HG03354 (cell line): ENCODE results near the gene DENND4B.
"Not testable (repeated sequence)": the region's sequence is repeated elsewhere in the genome, so short reads cannot be mapped to it uniquely, and the experiment has no call there.

Experiments used
- ATAC-seq: cut with Tn5 transposase; IDR thresholded peaks from one replicate; pipeline ENCODE4 v1.9.1; 2021; ENCODE audit warnings: mild to moderate bottlenecking; ENCODE audit not compliant: unreplicated experiment, poor library complexity, severe bottlenecking

DENND4B gene, protein sequence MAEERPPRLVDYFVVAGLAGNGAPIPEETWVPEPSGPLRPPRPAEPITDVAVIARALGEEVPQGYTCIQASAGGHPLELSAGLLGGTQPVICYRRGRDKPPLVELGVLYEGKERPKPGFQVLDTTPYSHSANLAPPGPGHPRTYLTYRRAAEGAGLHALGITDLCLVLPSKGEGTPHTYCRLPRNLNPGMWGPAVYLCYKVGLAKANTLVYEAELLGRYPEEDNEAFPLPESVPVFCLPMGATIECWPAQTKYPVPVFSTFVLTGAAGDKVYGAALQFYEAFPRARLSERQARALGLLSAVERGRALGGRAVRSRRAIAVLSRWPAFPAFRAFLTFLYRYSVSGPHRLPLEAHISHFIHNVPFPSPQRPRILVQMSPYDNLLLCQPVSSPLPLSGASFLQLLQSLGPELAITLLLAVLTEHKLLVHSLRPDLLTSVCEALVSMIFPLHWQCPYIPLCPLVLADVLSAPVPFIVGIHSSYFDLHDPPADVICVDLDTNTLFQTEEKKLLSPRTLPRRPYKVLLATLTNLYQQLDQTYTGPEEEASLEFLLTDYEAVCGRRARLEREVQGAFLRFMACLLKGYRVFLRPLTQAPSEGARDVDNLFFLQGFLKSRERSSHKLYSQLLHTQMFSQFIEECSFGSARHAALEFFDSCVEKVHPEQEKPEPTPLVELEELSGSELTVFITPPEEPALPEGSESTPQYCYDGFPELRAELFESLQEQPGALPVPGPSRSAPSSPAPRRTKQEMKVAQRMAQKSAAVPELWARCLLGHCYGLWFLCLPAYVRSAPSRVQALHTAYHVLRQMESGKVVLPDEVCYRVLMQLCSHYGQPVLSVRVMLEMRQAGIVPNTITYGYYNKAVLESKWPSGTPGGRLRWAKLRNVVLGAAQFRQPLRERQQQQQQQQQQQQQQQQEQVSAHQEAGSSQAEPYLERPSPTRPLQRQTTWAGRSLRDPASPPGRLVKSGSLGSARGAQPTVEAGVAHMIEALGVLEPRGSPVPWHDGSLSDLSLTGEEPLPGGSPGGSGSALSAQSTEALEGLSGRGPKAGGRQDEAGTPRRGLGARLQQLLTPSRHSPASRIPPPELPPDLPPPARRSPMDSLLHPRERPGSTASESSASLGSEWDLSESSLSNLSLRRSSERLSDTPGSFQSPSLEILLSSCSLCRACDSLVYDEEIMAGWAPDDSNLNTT (N-terminal part only)

DNA sequence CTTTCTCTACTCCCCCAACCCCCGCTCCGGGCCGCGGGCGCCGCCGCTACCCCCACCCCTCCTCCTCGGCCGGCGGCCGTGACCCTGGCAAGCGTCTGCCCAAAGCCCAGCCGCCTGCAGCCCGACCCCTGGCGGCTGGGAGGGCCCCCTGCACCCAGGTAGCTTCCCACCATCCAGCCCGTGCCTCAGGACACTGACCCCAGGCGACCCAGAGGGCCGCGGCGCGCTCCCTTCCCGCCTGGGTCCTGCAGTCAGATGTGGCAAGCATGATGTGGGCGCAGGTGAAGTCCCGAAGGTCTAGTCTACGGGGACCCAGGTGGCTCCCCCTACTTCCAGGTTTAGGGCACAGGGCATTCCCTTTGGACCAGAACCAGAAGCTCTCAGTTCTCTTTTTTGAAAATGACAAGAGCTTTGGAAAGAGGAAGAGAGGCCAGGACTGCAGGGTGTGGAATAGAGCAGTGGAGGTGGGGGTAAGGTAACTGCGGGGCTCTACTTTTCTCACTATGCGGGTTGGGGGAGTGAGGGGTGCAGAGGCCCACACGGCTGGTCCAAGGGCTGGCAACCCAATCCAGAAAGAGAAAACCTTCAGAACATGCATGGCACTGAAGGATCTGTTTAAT lies at the start of gene DENND4B:
TSS of gene DENND4B (minus strand) at position 97 of the 620 bp plus-strand sequence. CDS start 2,344 bp downstream, outside the sequence.
- ATAC-seq: peak; percentile 68

DNA sequence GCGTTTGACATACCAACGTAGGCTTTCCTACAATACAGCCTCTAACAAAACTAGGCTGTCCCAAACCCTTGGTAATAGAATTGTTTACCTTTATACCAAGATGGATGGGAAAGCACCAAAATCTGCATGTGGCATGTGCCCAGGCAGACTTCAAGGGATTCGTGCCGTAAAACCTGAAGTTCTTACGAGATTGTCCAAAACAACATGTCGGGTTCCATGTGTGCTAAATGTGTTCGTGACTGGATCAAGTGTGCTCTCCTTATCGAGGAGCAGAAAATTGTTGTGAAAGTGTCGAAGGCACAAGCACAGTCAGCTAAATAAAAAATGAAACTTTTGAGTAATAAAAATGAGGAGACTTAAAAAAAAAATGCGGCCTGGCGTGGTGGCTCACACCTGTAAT lies 49.1 kb upstream of the DENND4B start:
- no peak for ATAC-seq

DNA sequence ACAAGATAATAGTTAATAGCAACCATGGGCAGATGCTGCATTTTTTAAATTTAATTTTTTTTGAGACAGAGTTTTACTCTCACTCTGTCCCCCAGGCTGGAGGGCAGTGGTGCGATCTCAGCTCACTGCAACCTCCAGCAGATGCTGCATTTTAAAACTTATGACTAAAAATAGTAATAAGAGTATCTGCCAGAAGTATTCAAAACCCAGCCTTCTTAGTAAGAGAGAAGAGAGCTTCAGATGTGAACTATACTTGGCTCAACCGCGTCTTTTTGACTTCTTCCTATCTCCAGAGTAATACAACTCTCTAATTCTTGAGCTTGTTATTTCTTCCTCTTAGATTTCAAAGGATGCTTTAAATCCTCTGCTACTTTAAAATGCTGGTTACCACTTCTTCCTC lies 48.7 kb upstream of the DENND4B start:
- ATAC-seq: no peak

DNA sequence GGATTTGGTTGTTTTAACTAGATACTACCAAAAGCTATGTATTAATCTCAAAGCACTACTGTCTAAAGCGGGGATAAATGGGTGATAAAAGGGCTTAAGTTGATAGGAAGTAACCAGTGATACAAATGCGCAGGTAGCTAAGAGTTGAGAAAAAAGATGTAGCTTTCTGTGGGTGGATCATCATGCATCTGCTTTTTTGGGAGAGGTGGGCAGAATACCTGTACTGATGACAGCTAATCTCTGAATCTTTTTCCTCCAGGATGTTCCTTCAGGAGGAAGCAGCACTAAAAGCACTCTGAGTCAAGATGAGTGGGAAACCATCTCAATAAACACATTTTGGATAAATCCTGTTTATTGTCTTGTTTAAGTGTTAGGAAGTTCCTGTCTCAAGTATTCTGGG lies 45.3 kb upstream of the DENND4B start:
- ATAC-seq: no peak

DNA sequence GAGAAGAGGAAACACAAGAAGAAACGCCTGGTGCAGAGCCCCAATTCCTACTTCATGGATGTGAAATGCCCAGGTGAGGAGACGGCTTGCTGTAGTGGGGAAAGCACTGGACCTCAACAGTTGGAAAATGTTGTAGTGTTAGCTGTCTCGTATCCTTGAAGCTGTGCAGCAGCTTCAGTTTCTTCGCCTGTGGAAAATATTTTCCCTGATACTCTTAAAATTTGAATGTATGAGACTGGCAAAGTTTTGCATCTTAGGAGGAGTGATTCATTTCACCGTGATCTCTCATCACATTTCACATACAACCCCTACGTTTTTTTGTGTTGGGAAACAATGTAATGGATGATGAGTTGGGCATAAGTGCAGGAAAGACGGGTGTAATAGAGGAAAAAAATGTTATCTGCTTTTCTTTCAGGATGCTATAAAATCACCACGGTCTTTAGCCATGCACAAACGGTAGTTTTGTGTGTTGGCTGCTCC lies 44.7 kb upstream of the DENND4B start:
- ATAC-seq: no peak

DNA sequence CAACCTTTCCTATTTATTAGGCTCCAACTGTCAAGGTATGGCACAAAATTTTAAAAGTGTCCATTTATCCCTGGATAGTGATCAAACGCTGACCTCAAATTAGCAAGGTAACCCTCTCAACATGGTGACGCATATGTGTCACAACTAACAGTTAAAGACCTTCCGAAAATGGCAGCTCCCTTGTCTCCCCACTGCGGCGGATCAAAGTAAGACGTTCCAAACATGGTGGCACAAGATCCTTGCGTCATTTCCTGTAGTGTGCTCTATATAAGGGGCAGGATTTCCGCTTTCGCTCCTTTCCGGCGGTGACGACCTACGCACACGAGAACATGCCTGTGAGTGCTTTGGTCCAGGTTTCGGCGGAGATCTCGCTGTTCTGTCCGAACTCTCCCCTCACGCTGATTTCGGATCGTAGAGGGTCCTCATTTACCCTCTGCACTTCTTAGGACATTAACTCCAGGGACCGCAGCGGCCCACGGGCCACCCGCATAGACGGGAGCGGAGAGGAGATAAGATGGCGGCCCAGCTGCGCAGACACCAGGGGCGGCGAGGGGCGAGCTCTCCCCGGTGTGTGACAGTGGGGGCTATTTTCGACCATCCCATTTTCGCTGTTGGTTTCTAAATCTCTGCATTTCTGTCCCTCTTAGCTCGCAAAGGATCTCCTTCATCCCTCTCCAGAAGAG lies 44.1 kb upstream of the DENND4B start, which contains the start of gene RPS27:
TSS of gene RPS27 (plus strand) at position 295 of the 683 bp plus-strand sequence. CDS start at position 330, 35 bp downstream.
- ATAC-seq: peak; percentile 79

DNA sequence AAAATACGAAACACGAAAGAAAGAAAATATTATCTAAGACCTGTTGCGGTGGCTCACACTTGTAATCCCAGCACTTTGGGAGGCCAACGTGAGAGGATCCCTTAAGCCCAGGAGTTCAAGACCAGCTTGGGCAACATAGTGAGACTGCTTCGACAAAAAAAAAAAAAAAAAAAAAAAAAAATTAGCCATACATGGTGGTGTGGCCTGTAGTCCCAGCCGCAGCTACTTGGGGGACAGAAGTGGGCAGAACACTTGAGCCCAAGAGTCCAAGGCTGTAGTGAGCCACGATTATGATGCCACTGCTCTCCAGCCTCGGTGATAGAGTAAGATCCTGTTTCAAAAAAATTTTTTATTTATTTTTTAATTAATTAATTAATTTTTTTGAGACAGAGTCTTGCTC lies 41.1 kb upstream of the DENND4B start:
- ATAC-seq: no peak

DNA sequence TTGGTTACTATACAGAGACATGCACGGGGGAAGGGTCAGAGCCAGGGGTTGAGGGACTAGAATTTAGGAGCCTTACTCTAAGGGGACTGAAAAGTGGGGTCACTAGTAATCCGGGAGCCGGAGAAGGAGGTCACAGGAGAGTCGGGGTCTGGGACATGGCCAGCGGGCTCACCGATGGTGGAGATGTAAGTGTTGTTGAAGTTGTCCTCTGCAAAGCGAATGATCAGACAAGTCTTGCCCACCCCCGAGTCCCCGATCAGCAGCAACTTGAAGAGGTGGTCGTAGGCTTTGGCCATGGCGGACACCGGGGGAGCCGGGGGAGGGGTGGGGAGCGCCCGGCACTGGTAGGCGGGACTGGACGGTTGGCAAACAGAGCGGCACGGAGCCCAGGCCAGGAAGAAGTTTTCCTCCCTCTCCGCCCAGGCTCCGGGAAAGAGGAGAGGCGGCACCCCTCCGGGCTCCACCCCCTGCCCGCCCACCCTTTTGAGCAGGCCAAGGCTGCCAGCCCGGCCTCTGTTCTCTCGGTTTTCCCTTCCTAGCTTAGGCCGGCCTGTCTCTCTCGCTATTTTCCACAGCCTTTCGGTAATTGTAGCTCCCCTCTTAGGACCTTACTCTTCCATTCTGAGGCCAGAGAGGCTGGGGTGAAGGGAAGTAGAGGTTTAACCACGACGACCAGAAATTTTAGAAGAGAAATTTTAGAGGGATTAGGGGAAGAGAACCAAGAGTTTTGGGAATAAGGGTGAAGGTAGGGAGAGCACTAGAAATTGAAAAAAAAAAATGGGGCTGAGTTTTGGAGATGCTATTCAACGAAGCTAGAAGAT lies 39.6 kb upstream of the DENND4B start, which contains the start of gene RAB13:
TSS of gene RAB13 (minus strand) at position 399 of the 821 bp plus-strand sequence. CDS start at position 296, 103 bp downstream.
- no peak for ATAC-seq

DNA sequence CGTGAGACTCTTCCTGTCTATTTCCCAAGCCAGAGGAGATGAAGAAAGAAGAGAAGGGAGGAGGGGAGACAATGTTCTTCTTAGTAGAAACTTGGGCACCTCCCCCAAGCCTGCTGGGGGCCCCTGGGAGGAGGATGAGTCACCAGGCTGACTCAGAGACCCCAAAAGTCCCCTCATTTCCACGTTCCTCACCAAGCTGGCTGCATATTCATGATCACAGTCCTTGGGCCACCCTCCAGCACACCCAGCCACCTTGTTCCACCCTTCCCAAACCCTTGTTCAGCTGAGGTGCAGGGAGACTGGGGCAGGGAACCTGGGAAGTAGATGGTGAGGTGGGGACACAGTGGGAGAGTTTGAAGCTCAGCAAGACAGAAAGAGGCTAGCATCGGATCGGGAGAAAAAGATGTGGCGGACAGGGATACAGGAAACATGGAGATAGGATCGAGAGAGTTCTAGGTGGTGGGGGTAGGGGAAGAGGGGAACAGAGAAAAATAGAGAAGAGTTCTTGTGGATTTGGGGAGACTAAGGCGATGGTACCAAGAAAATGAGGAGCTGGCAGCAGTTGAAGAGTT lies 38.9 kb upstream of the DENND4B start:
- no peak for ATAC-seq

DNA sequence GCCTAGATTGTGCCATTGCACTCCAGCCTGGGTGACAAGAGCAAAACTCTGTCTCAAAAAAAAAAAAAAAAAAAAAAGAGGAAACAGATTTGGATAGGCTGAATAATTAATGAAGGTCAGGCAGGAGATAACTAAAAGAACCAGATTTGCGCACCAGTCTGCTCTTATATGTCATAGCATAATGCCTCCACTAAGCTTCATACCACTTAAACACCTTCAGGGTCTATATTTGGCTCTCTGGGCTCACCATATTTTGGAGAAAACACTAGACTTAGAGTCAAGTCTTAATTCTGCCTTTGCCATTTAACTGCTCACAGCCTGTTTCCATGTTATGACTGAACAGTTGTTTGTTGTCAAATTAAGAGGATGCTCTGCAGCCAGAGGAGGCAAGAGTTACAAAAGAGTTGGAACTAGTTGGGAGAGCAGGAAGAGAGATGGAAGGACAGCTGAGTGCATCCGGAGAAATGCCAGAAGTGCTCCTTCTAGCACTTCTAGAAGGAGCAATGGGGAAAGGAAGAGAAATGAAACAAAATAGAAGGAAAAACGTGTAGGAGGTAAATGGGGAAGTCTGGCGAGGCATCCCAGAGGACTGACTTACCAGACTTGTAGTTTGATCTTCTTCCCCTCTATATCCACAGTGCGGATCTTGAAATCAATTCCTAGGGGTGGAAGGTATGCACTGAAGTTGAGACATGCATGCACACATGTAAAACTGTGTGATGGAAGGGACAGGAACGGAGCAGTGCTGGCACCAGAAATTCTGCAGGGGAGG lies 37.8 kb upstream of the DENND4B start:
- no peak for ATAC-seq

DNA sequence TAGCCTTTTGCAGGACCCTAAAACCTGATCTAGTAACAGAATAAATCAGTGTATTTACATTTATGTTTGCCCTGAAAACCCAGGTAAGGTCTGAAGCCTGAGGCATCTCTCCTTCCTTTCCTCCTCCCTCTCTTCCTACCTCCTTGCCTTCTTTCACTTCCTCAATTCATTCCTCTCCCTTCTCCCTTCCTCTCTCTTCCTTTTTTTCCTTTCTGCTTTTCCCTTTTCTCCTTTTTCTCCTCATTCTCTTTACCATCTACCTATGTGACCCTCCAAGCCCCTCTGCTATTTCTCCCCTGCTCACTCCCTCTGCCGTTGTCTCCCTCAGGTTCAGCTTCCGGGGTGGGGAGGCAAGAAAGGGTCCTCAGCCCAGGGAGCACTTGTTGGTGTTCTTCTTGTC lies 35.2 kb upstream of the DENND4B start:
- ATAC-seq: not testable (repeated sequence)

DNA sequence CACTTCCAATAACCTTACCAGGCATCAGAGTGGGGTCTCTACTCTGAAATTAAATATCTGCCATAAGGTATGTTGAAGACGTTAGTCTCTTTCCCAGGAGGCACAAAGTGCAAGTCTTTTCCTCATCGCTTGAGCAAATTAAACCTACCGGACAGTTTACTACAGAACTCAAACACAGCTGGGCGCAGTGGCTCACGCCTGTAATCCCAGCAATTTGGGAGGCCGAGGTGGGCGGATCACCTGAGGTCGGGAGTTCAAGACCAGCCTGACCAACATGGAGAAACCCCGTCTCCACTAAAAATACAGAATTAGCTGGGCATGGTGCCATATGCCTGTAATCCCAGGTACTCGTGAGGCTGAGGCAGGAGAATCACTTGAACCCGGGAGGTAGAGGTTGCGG lies 32.6 kb upstream of the DENND4B start:
- ATAC-seq: not testable (repeated sequence)

DNA sequence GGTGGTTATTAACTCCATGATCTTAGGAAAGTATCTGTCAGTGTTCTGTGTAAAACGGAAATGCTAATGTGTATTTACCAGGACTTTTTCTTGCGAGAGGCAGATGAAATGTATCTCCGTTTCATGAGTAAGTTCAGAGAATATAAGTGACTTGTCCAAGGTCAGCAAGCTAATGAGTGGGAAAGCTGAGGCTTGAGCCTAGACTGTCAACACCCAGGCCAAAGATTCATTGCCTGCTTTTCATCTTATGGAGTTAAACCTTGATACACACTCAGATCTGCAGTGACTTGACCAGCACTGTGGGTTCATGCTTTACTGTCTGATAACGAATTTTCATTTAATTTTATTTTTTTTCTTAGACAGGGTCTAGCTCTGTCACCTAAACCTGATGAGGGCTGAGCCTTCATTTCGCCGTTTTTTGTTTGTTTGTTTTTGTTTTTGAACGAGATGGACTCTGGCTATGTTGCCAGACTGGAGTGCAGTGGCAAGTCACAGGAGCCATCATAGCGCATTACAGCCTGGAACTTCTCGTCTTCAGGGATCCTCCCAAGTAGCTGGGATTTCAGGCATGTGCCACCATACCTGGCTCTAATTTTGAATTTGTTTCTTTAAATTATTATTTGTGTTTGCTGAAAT lies 31.9 kb upstream of the DENND4B start:
- no peak for ATAC-seq

DNA sequence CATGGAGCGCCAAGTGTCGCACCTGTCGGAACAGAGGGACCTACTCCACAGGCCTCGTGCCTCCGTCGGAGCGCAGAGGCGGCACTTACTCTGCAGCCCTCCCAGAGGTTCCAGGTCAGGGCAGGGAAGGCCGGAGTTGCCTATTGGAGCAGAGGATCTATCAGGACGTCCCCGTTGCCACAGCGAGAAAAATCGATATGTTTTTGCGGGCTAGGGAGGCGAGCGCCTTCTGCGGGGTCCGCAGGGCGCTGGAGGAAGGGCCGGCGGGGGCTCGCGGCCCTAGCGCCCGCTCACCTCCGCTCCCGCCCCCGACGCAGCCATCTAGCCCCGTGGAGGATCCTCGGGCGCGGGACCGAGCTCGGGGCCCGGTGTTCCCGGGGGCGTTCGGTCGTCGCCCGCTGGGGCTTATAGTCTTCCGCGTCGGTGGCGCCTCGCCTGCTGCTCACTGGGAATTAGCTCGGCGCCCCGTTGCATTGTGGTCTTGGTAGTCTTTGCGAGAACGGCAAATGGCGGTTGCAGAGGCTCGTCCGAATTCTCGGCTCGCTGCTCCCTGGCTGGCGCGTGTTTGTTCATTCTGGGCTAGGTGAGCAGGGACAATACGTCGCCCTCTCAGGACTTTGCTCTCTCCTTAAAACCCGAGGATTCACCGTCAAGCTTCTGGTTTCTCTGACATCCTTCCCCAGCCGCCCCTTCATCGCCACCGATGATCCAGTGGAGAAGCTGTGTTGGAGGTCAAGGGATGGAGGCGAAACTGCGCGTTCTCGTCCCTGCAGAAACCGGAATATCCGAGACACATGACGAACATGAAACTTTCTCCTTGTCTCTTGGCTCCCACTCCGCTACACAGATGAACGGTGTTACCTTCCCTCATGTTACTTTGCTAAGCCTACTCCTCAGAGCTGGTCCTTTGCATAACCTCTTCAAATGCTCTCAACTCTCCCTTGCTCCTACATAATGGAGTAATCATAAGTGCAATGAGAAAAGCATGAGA lies 31.0 kb upstream of the DENND4B start, which contains the start of gene JTB:
TSS of gene JTB (minus strand) at position 425 of the 991 bp plus-strand sequence. CDS start at position 3, 422 bp downstream.
- ATAC-seq: peak; percentile 80

DNA sequence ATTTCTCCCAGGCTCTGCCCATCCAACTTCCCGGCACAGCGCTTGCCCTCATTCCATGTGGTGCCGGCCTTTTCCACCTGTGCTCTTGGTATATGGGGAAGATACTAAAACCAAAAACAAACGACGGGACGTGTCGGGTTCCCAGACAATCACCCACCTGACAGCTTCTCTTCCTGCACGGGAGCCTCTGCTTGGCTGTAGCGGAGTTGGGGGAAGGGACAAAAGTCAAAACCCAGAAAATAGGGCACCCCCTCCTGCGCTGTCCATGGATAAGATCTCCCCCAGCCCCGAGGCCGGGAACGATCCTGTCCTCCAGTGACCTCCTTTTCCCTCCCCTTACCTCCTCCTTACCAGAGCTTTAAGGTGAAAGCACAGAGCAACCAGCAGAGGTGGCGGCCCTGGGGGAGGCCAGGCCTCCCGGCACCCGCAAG lies 30.3 kb upstream of the DENND4B start:
- ATAC-seq: no peak
